HepG2 (cell line): ENCODE data around the gene KLHDC4. TPM values are rescaled to one million over a fixed set of nuclear protein-coding genes. Genes with fewer than 3 reads are reported as not detected.

Experiments
- FLYWCH1 ChIP-seq: sonication (generic); formaldehyde crosslinking; IDR thresholded peaks from 2 replicates; pipeline ENCODE4 v1.8.1; 2023; ENCODE audit warnings: mild to moderate bottlenecking, missing genetic modification reagents
- HDAC2 ChIP-seq: sonication (generic); formaldehyde crosslinking; IDR thresholded peaks from 2 replicates; pipeline ENCODE4 v1.4.0; 2020; ENCODE audit warnings: missing genetic modification reagents
- HMG20A ChIP-seq: IDR thresholded peaks from 2 replicates; pipeline ENCODE4 v1.6.1; 2016; ENCODE audit warnings: borderline replicate concordance
- HOMEZ ChIP-seq: IDR thresholded peaks from 2 replicates; pipeline ENCODE4 v1.6.1; 2016; ENCODE audit warnings: low read depth
- LBX2 ChIP-seq: sonication (generic); formaldehyde crosslinking; IDR thresholded peaks from 2 replicates; pipeline ENCODE4 v1.5.0; 2020; ENCODE audit warnings: missing genetic modification reagents, mild to moderate bottlenecking, borderline replicate concordance
- NFYC ChIP-seq: IDR thresholded peaks from 2 replicates; pipeline ENCODE4 v1.6.1; 2016; ENCODE audit warnings: missing genetic modification reagents, missing compliant biosample characterization
- RARG ChIP-seq: sonication (generic); formaldehyde crosslinking; IDR thresholded peaks from 2 replicates; pipeline ENCODE4 v1.4.0; 2020; ENCODE audit warnings: low read depth, mild to moderate bottlenecking, missing genetic modification reagents
- SRSF9 ChIP-seq: fragments of 200-400 bp; formaldehyde crosslinking; IDR thresholded peaks from 2 replicates; pipeline ENCODE4 v1.6.1; 2018; ENCODE audit warnings: borderline replicate concordance, mild to moderate bottlenecking, low read depth, low read length; ENCODE audit not compliant: insufficient read depth, poor library complexity, severe bottlenecking
- TCF7L2 ChIP-seq: IDR thresholded peaks from 2 replicates; pipeline ENCODE4 v1.6.1; 2011; ENCODE audit warnings: mild to moderate bottlenecking, low read depth, low read length, moderate library complexity
- ZNF549 ChIP-seq: sonication (generic); formaldehyde crosslinking; IDR thresholded peaks from 2 replicates; pipeline ENCODE4 v1.5.0; 2020; ENCODE audit warnings: missing genetic modification reagents
- polyA plus RNA-seq, 8 experiments: library from polyadenylated mRNA; depleted of rRNA in 3 of 8; stranded (reverse) in 7 of 8; unstranded in 1 of 8; fragments of >200 nt; fragmentation: Illumina TruSeq in 4 of 8; extraction: Trizol in 4 of 8; gene quantifications; 2 replicates each; pipeline versions ENCODE4 v1.2.1 to v1.2.3, GENCODE V29; 2011 to 2016; ENCODE audit warnings: low read depth in 4 of 8, missing spikeins in 1 of 8, mixed read lengths in 1 of 8; ENCODE audit not compliant: insufficient read depth in 1 of 8
- total RNA-seq, 5 experiments: library from RNA; depleted of rRNA; stranded (reverse); fragments of >200 nt; fragmentation: Illumina TruSeq; extraction: Trizol; gene quantifications; 2 replicates each; pipeline ENCODE4 v1.2.3, GENCODE V29; 2016; ENCODE audit warnings: low read depth in 1 of 5
- TF ChIP-seq, protein P1 (sequence below): sonication (generic); formaldehyde crosslinking; IDR thresholded peaks from 2 replicates; pipeline ENCODE4 v1.5.0; 2020; ENCODE audit warnings: missing genetic modification reagents

KLHDC4 gene
- total and polyA plus RNA-seq, 2 of the 13 experiments (the other 11 are each of a cell fraction or from before 2014, with no cell fraction given) = 18.7 to 31.8 TPM

DNA sequence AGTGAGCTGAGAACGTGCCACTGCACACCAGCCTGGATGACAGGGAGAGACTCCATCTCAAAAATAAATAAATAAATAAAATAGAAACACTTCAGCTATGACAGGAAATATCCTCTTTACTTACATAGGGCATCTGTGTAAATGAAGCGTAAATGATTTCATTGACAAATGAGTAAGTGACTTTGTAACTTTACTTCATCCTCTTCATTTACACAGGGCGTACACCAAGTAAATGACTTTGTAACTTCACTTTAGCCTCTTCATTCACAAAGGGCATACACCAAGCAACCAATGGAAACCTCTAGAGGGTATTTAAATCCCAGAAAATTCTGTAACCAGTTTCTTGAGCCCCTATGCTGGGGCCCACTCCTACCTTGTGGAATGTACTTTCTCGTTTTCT is 16.2 kb upstream of the KLHDC4 start (continued):
- TF ChIP-seq ZNF549 (CRISPR knock-in tag) = no peak
- TF ChIP-seq HOMEZ = no peak
- no peak for TF ChIP-seq FLYWCH1 (CRISPR knock-in tag)
- no peak for TF ChIP-seq LBX2 (CRISPR knock-in tag)
- TF ChIP-seq HDAC2 (CRISPR knock-in tag) = no peak
- TF ChIP-seq SRSF9 = no peak
- TF ChIP-seq NFYC (CRISPR knock-in tag) = no peak
- TF ChIP-seq RARG (CRISPR knock-in tag) = no peak
- TF ChIP-seq HMG20A (CRISPR knock-in tag) = no peak
- TF ChIP-seq, protein P1, sequence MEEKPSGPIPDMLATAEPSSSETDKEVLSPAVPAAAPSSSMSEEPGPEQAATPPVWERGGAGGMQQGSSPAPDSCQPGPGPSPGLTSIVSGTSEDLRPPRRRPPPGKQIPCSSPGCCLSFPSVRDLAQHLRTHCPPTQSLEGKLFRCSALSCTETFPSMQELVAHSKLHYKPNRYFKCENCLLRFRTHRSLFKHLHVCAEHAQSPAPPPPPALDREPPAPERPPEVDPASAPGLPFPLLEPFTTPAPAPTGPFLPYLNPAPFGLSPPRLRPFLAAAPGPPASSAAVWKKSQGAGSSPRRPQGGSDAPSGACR = no peak
- TF ChIP-seq TCF7L2 = no peak
